ENCODE results near the gene PDK2.

DNA sequence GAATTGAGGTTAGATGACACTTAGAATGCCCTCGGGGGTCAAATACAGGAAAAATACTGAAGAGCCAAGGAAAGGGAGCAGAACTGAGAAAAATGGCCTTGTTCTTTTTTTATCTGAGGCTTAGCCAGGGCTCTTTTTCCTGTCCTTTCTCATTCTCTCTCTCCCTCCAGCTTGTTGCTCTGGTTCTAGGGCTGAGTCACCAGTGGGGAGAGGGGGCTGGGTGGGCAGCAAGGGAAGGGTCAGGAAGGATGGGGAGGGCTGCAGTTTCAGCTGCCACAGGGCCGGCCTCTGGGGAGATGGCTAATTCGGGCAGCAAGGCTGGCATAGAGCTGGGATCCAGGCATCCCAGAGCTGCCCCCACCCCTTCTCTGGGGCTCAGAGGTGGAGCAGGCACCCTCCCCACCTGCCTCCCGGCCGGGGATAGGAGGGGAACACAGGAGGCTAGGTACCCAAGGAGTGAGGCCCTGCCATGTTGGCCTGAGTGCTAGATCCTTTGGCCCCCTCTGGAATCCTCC, 35.3 kb upstream of the PDK2 start:
- TF ChIP-seq POLR2A (IDR thresholded peaks at IDR 0.05; ENCODE audit: low read depth, low read length): no peak
- no peak for TF ChIP-seq POLR2AphosphoS5 (IDR thresholded peaks at IDR 0.05; ENCODE audit: low read depth, low read length)

Measured in GM12891 (cell line).